GM12891 (cell line): ENCODE measurements around the gene CALML3.

Source experiments
- POLR2A ChIP-seq: IDR thresholded peaks from 2 replicates; pipeline ENCODE4 v1.6.1; 2011; ENCODE audit warnings: low read depth, low read length, control low read depth
- POLR2AphosphoS5 ChIP-seq: IDR thresholded peaks from 2 replicates; pipeline ENCODE4 v1.6.1; 2011; ENCODE audit warnings: low read depth, low read length, control low read depth
- SPI1 ChIP-seq: IDR thresholded peaks from 2 replicates; pipeline ENCODE4 v1.6.1; 2011; ENCODE audit warnings: low read depth, low read length, control low read depth
- TAF1 ChIP-seq: IDR thresholded peaks from 2 replicates; pipeline ENCODE4 v1.6.1; 2011; ENCODE audit warnings: low read depth, low read length, control low read depth

- TF ChIP-seq POLR2AphosphoS5 (no peak), POLR2A (no peak), TAF1 (no peak), SPI1 (no peak)
These were observed 1.7 kb upstream of the CALML3 start for GRCh38 chr10:5522913-5523560.
